Nephron (organoid): Measurements from ENCODE around the gene TMCC2.

Experiments used
- H3K27ac Mint-ChIP-seq, 3 experiments: 2 replicates each; pipeline ENCODE4 v1.8.0; 2020; ENCODE audit warnings: mixed read lengths in 3 of 3, mild to moderate bottlenecking in 2 of 3, moderate library complexity in 1 of 3
- H3K27me3 Mint-ChIP-seq: 2 replicates; pipeline ENCODE4 v1.8.0; 2021; ENCODE audit warnings: low read depth, mild to moderate bottlenecking, moderate library complexity, mixed read lengths
- H3K36me3 Mint-ChIP-seq: 2 replicates; pipeline ENCODE4 v1.8.0; 2020; ENCODE audit warnings: low read depth, mixed read lengths
- H3K4me1 Mint-ChIP-seq: 2 replicates; pipeline ENCODE4 v1.8.0; 2020; ENCODE audit warnings: mixed read lengths
- H3K4me3 Mint-ChIP-seq, 3 experiments: 2 replicates each; pipeline ENCODE4 v1.8.0; 2020; ENCODE audit warnings: mild to moderate bottlenecking in 3 of 3, mixed read lengths in 3 of 3, moderate library complexity in 2 of 3
- H3K9me3 Mint-ChIP-seq: 2 replicates; pipeline ENCODE4 v1.8.0; 2020; ENCODE audit warnings: mixed read lengths
- CTCF ChIP-seq, 3 experiments: fragments of 200-600 bp; sonication (generic); IDR thresholded peaks; one replicate each; pipeline ENCODE4 v1.5.0; 2021; ENCODE audit warnings: antibody characterized with exemption in 3 of 3; ENCODE audit not compliant: unreplicated experiment in 3 of 3

Gene TMCC2

GRCh38 chr1:205210756-205211168, 17.0 kb upstream of the TMCC2 start:
- Mint-ChIP-seq H3K4me3 (peak overlapping the region; percentile 90 to 94 (median 91)), H3K4me1 (peaks cover 9% of the 10 kb centered on the region), H3K27me3 (peaks cover 3% of the 10 kb centered on the region), H3K27ac (peak overlapping the region; percentile 91 to 97 (median 95)), H3K36me3 (no peaks in the 10 kb centered on the region), H3K9me3 (no peaks in the 10 kb centered on the region)
- no peak for TF ChIP-seq CTCF (IDR thresholded peaks at IDR 0.05; ENCODE audit: unreplicated experiment in 3 of 3)

- H3K4me1 Mint-ChIP-seq = peaks cover 9% of the 10 kb centered on the region
- no peaks in the 10 kb centered on the region for H3K36me3 Mint-ChIP-seq
- H3K27me3 Mint-ChIP-seq = peaks cover 3% of the 10 kb centered on the region
- peak within 1 kb of the TSS; percentile 90 to 94 (median 91) for H3K4me3 Mint-ChIP-seq
- no peak for TF ChIP-seq CTCF (IDR thresholded peaks at IDR 0.05; ENCODE audit: unreplicated experiment in 3 of 3)
- peak within 1 kb of the TSS; percentile 91 to 97 (median 95) for H3K27ac Mint-ChIP-seq
- no peaks in the 10 kb centered on the region for H3K9me3 Mint-ChIP-seq
Observed at GRCh38 chr1:205211169-205211838, 16.4 kb upstream of the TMCC2 start, which contains the start of gene DSTYK. TSS of gene DSTYK (minus strand) at chr1:205211702. CDS start at chr1:205211535, 167 bp downstream.

GRCh38 chr1:205211839-205212536, 15.8 kb upstream of the TMCC2 start:
- Mint-ChIP-seq H3K27me3 (peaks cover 3% of the 10 kb centered on the region), H3K4me1 (peaks cover 9% of the 10 kb centered on the region), H3K4me3 (peak overlapping the region; percentile 90 to 94 (median 91)), H3K27ac (peak overlapping the region; percentile 91 to 97 (median 95)), H3K36me3 (no peaks in the 10 kb centered on the region), H3K9me3 (no peaks in the 10 kb centered on the region)
- TF ChIP-seq CTCF (IDR thresholded peaks at IDR 0.05; ENCODE audit: unreplicated experiment in 3 of 3) = no peak

- Mint-ChIP-seq H3K27ac (no peak overlapping the region), H3K4me3 (no peak overlapping the region), H3K36me3 (no peaks in the 10 kb centered on the region), H3K9me3 (no peaks in the 10 kb centered on the region), H3K4me1 (peaks cover 9% of the 10 kb centered on the region), H3K27me3 (peaks cover 3% of the 10 kb centered on the region)
- no peak for TF ChIP-seq CTCF (IDR thresholded peaks at IDR 0.05; ENCODE audit: unreplicated experiment in 3 of 3)
Observed at GRCh38 chr1:205214756-205215155, 13.0 kb upstream of the TMCC2 start.

- Mint-ChIP-seq H3K27ac (no peak overlapping the region), H3K4me3 (no peak overlapping the region), H3K4me1 (no peaks in the 10 kb centered on the region), H3K9me3 (no peaks in the 10 kb centered on the region), H3K36me3 (no peaks in the 10 kb centered on the region), H3K27me3 (peaks cover 3% of the 10 kb centered on the region)
- TF ChIP-seq CTCF (IDR thresholded peaks at IDR 0.05; ENCODE audit: unreplicated experiment in 3 of 3) = no peak
Observed at GRCh38 chr1:205216588-205216987, 11.2 kb upstream of the TMCC2 start.
